Suprapubic skin (tissue), 3 donors: ENCODE results near the gene SPAG9.

ENCODE experiments used
- EP300 ChIP-seq: sonication (generic); formaldehyde crosslinking; IDR thresholded peaks from one replicate; pipeline ENCODE4 v1.6.1; 2017; ENCODE audit warnings: antibody characterized with exemption
- POLR2A ChIP-seq, 2 donors: fragments of 450-650 bp; IDR thresholded peaks; one replicate each; pipeline ENCODE4 v1.6.1; 2017; ENCODE audit warnings: antibody characterized with exemption in 2 of 2, mild to moderate bottlenecking in 2 of 2, moderate library complexity in 2 of 2
- TF ChIP-seq, protein P1 (sequence below), 2 donors: fragments of 200-600 bp in 1 of 2; fragments of 450-650 bp in 1 of 2; sonication (generic) in 1 of 2; IDR thresholded peaks; one replicate each; pipeline ENCODE4 v1.5.1; 2016 to 2019; ENCODE audit warnings: antibody characterized with exemption in 2 of 2, mild to moderate bottlenecking in 1 of 2, moderate library complexity in 1 of 2

DNA sequence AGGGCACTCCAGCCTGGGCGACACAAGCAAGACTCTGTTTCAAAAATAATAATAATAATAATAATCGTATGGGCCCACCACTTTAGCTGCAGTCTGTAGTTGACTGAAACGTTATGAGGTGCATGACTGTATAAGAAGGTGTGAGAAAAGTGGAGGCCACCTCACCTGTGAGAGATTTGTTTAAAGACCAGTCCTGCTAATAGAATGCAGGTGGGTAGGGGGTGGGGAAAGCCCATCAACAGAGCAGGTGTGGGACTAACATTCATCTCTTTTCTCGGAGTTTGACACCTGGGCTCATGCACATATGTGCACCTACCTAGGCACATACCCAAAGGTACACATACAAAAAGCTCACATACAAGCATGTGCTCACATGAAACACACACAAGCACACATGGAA, 186.5 kb downstream of the SPAG9 start:
- TF ChIP-seq EP300 (no peak), POLR2A (IDR thresholded peaks at IDR 0.05) (no peak)
- TF ChIP-seq, protein P1, sequence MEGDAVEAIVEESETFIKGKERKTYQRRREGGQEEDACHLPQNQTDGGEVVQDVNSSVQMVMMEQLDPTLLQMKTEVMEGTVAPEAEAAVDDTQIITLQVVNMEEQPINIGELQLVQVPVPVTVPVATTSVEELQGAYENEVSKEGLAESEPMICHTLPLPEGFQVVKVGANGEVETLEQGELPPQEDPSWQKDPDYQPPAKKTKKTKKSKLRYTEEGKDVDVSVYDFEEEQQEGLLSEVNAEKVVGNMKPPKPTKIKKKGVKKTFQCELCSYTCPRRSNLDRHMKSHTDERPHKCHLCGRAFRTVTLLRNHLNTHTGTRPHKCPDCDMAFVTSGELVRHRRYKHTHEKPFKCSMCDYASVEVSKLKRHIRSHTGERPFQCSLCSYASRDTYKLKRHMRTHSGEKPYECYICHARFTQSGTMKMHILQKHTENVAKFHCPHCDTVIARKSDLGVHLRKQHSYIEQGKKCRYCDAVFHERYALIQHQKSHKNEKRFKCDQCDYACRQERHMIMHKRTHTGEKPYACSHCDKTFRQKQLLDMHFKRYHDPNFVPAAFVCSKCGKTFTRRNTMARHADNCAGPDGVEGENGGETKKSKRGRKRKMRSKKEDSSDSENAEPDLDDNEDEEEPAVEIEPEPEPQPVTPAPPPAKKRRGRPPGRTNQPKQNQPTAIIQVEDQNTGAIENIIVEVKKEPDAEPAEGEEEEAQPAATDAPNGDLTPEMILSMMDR (IDR thresholded peaks at IDR 0.05), result no peak
